HG03060 (cell line): Measurements from ENCODE around the gene ZNF644.

Experiments used
- ATAC-seq: cut with Tn5 transposase; IDR thresholded peaks from one replicate; pipeline ENCODE4 v1.9.1; 2021; ENCODE audit warnings: low read depth, moderate number of reproducible peaks; ENCODE audit not compliant: unreplicated experiment

The ZNF644 gene

GRCh38 chr1:90876101-90876500 is 145.7 kb downstream of the ZNF644 start:
- ATAC-seq, result no peak
